ENCODE results near the gene ZMAT5.

The ZMAT5 gene

GRCh38 chr22:29766632-29767170 lies at the start of gene ZMAT5:
TSS of gene ZMAT5 (minus strand) at chr22:29767007. CDS start at chr22:29748544, 18,463 bp downstream.
- peak; percentile 98 for DNase-seq

- DNase-seq, result peak; percentile 36 to 83
Observed at GRCh38 chr22:29816539-29816938, 49.7 kb upstream of the ZMAT5 start.

- peak; percentile 36 to 84 for DNase-seq
Observed at GRCh38 chr22:29816128-29816527, 49.3 kb upstream of the ZMAT5 start.

- peak; percentile 64 to 78 for DNase-seq
Observed at GRCh38 chr22:29815580-29815979, 48.8 kb upstream of the ZMAT5 start.

DNA sequence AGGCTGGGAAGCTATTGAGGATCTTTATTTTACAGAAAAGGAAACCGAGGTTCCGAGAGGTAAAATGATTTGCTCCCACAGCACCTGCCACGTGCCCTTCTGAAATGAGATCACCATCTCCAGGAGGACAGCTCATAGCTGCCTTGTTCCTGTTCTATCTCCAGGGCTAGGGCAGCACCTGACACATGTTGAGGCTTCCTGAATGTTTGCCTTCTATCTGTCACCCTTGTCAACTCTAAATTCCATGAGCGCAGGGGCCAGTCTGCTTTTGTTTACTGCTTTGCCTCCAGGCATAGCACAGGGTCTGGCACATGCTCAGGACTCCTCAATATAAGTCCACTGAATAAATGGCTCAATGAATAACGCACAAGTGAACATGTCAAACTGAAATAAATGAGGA lies 47.2 kb upstream of the ZMAT5 start:
- no peak for DNase-seq

GRCh38 chr22:29813563-29813962 lies 46.8 kb upstream of the ZMAT5 start:
- DNase-seq, result no peak

DNA sequence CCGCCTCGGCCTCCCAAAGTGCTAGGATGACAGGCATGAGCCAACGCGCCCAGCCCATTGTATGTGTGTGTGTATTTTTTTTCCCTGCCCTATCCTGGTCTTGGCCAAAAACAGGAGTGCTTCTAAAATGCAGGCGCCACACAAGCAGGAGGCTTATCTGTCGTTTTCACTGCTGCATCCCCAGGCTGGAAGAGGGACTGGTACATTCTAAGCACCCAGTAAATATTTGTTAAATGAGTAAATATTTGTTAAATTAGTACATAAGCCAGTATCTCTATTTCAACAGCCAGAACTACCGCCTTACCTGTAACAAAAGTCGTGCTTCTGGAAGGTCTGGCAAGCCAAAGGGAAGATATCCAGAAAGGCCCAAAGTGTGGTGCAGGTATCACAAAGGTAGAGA lies 46.3 kb upstream of the ZMAT5 start:
- DNase-seq, result no peak

- no peak for DNase-seq
Observed at GRCh38 chr22:29811377-29811776, 44.6 kb upstream of the ZMAT5 start.

DNA sequence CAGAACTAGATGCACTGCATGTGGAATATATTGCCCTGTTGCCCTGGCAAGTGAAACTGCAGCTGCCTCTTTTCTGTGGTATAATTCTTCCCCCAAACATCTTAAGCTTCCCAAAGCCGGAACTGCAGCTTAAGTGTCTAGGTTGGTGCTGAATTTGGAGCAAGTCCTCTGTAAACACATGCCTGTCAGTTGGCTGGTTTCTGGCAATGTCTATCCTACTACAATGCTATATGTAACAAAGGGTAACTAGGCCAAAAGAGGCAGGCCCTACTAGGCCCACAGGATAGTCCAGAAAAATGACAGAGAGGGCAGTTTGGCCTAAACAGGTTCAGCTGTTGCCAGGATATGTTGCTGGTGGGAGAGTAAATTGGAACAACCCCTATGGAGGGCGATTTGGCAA lies 43.4 kb upstream of the ZMAT5 start:
- peak; percentile 48 to 91 for DNase-seq

- DNase-seq, result no peak
Observed at GRCh38 chr22:29806196-29806595, 39.4 kb upstream of the ZMAT5 start.

- DNase-seq, result no peak
Observed at GRCh38 chr22:29804985-29805384, 38.2 kb upstream of the ZMAT5 start.

DNA sequence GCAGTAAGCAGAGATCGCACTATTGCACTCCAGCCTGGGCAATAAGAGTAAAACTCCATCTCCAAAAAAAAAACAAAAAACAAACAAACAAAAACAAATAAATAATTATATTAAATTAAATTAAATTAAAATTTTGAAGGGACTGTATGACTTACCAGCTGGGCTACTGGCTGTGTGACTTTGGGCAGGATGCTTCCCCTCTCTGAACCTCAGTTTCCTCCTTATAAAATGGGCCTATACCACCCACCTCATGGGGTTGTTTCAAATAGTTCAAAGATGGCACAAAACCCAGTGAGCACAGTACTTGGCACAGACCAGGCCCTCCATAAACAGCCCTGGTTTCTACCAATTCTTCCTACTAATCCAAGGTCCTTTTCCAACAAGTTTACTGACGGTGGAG lies 36.4 kb upstream of the ZMAT5 start:
- DNase-seq, result no peak

GRCh38 chr22:29801796-29802195 lies 35.0 kb upstream of the ZMAT5 start:
- no peak for DNase-seq

GRCh38 chr22:29801153-29801552 lies 34.3 kb upstream of the ZMAT5 start:
- DNase-seq, result no peak

- no peak for DNase-seq
Observed at GRCh38 chr22:29799217-29799680, 32.4 kb upstream of the ZMAT5 start.

GRCh38 chr22:29798801-29799200 lies 32.0 kb upstream of the ZMAT5 start:
- DNase-seq, result no peak

- no peak for DNase-seq
Observed at GRCh38 chr22:29798318-29798717, 31.5 kb upstream of the ZMAT5 start.

- DNase-seq, result no peak
Observed at GRCh38 chr22:29797351-29797750, 30.5 kb upstream of the ZMAT5 start.

GRCh38 chr22:29795663-29796062 lies 28.9 kb upstream of the ZMAT5 start:
- no peak for DNase-seq

GRCh38 chr22:29793396-29793795 lies 26.6 kb upstream of the ZMAT5 start:
- DNase-seq, result no peak

- no peak for DNase-seq
Observed at GRCh38 chr22:29790061-29790460, 23.3 kb upstream of the ZMAT5 start.

DNA sequence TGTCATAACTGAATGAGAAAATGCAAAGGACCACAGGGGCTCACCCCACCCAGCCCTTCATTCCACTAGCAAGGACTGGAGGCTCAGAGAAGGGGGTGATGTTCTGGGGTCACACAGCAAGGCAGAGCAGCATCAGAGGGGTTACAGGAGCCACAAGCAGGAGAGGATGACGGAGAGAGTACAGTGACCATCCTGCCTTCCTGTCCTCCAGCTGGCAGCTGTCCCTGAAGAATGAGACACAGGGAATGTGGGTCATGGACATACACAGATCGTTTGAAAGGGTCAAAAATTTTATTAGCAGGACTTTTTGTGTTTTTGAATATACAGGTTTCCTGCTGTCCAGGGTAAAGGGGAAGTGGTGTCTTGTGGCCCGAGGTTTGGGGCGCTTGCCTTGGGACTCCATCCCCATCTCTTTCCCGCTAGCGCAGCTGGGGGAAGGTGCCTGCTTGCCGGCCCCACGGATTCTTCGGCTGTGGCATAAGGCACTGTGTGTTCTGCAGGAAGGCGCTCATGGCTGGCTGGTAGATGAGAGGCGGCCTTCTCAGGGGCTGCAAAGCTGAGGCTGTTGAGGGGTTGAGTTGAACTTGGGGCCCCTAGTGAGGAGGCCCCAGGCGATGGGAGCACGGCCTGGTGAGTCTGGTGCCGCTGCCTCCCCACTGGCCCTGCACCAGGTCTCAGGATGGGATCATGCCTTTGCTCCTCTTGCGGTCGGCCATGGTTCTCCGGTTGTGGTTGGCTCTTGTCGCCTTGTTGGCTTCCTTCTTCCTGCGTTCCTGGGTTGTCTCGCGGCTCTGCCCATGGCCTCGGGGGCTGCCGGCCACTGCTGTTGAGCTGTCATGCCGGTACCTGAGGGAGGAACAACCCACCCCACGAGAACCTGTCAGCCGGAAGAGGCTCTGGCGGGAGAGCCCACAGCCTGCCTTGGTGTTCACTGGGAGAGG lies 21.8 kb upstream of the ZMAT5 start:
- no peak for DNase-seq

- no peak for DNase-seq
Observed at GRCh38 chr22:29787371-29787980, 20.7 kb upstream of the ZMAT5 start.

DNA sequence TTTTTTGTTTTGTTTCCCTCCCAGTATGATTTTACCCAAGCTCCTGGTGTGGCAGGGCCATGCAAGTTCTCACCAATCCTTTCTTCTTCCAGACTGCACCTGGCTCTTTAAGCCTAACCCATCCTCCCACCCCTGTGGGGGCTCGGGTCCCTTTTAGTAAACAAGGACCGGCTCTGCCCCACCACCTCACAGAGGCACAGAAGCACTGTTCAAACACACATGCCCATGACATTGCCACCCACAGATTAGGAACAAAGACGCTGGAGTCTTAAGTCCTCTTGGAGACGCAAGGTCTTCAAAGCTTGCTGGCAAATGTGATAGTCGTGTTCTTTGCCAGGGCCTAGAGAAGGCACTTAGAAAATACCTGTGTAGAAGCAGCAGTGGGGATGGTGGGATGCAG lies 19.2 kb upstream of the ZMAT5 start:
- DNase-seq, result no peak

Data from NCI-H446 (cell line).